ENCODE data around the gene CYS1.
"Not testable (repeated sequence)": the region's sequence is repeated elsewhere in the genome, so short reads cannot be mapped to it uniquely, and the experiment has no call there.

The CYS1 gene

GRCh38 chr2:10119601-10120157 is 39.5 kb upstream of the CYS1 start:
- no peak overlapping the region for H3K23ac ChIP-seq (ENCODE audit: low read length)
- no peaks in the 10 kb centered on the region for H3K4me1 ChIP-seq (ENCODE audit: control insufficient read depth, low read depth, low read length)
- peaks cover 25% of the 10 kb centered on the region for H3K79me2 ChIP-seq (ENCODE audit: control insufficient read depth, insufficient read depth, low read length)
- H4K5ac ChIP-seq (ENCODE audit: low read length), result no peak overlapping the region
- H3K79me1 ChIP-seq (ENCODE audit: low read length), result peaks cover 3% of the 10 kb centered on the region
- no peak overlapping the region for H2BK15ac ChIP-seq (replicated peaks; ENCODE audit: low read depth)
- peak overlapping the region; percentile 72 for H3K4ac ChIP-seq (ENCODE audit: low read depth, low read length)
- H3K27me3 ChIP-seq (ENCODE audit: insufficient read depth, low read length, poor library complexity), result no peaks in the 10 kb centered on the region
- no peak overlapping the region for H3K18ac ChIP-seq (ENCODE audit: low read length)
- no CpG with 5 or more reads among the region's 14 CpGs for WGBS (ENCODE audit: extremely low coverage, insufficient coverage, low lambda C conversion rate)
- no peak overlapping the region for H2AK5ac ChIP-seq (ENCODE audit: low read length)
- H3K36me3 ChIP-seq (ENCODE audit: control insufficient read depth, insufficient read depth, low read length), result no peaks in the 10 kb centered on the region
- no peak for DNase-seq
- no peak overlapping the region for H3K27ac ChIP-seq (ENCODE audit: low read depth, low read length)
- peak overlapping the region; percentile 23 for H3K4me2 ChIP-seq (ENCODE audit: low read length)
- H3K9ac ChIP-seq (ENCODE audit: low read length), result peak overlapping the region; percentile 29
- no peak overlapping the region for H2BK120ac ChIP-seq (ENCODE audit: low read depth, low read length)
- H3K56ac ChIP-seq (ENCODE audit: low read length), result peak overlapping the region; percentile 77
- no peak overlapping the region for H4K8ac ChIP-seq (ENCODE audit: low read depth, low read length)
- no peak overlapping the region for H3K4me3 ChIP-seq (ENCODE audit: low read length)
- H2BK5ac ChIP-seq (ENCODE audit: low read length), result no peak overlapping the region

DNA sequence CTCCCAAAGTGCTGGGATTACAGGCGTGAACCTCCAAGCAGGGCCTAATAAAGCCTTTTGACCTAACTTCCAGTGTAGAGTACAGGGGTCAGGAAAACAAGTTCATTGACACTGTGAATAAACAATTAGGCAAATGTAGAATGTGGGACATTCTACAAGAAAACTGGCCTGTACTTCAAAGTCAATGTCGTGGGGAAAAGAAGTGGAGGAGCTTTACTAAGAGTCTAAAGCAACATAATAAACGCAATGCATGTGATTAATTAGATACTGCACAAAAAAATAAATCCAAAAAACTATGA is 38.8 kb upstream of the CYS1 start:
- Histone ChIP-seq H3K79me2 (ENCODE audit: control insufficient read depth, insufficient read depth, low read length) (peaks cover 22% of the 10 kb centered on the region), H3K23ac (ENCODE audit: low read length) (no peak overlapping the region), H2BK120ac (ENCODE audit: low read depth, low read length) (no peak overlapping the region), H4K5ac (ENCODE audit: low read length) (no peak overlapping the region), H3K79me1 (ENCODE audit: low read length) (peaks cover 3% of the 10 kb centered on the region), H3K4me1 (ENCODE audit: control insufficient read depth, low read depth, low read length) (no peaks in the 10 kb centered on the region), H2BK5ac (ENCODE audit: low read length) (no peak overlapping the region), H3K4me2 (ENCODE audit: low read length) (no peak overlapping the region), H2AK5ac (ENCODE audit: low read length) (no peak overlapping the region), H3K36me3 (ENCODE audit: control insufficient read depth, insufficient read depth, low read length) (no peaks in the 10 kb centered on the region), H3K27ac (ENCODE audit: low read depth, low read length) (no peak overlapping the region), H3K27me3 (ENCODE audit: insufficient read depth, low read length, poor library complexity) (no peaks in the 10 kb centered on the region), H2BK15ac (replicated peaks; ENCODE audit: low read depth) (no peak overlapping the region), H4K8ac (ENCODE audit: low read depth, low read length) (no peak overlapping the region), H3K4ac (ENCODE audit: low read depth, low read length) (no peak overlapping the region), H3K56ac (ENCODE audit: low read length) (no peak overlapping the region), H3K4me3 (ENCODE audit: low read length) (no peak overlapping the region), H3K9ac (ENCODE audit: low read length) (no peak overlapping the region), H3K18ac (ENCODE audit: low read length) (no peak overlapping the region)
- DNase-seq, result no peak
- no CpG with 5 or more reads among the region's 3 CpGs for WGBS (ENCODE audit: extremely low coverage, insufficient coverage, low lambda C conversion rate)

GRCh38 chr2:10109311-10109710 is 29.1 kb upstream of the CYS1 start:
- no peak overlapping the region for H2AK5ac ChIP-seq (ENCODE audit: low read length)
- no peaks in the 10 kb centered on the region for H3K79me1 ChIP-seq (ENCODE audit: low read length)
- no peak overlapping the region for H3K4me2 ChIP-seq (ENCODE audit: low read length)
- H2BK120ac ChIP-seq (ENCODE audit: low read depth, low read length), result no peak overlapping the region
- H3K4ac ChIP-seq (ENCODE audit: low read depth, low read length), result no peak overlapping the region
- no peaks in the 10 kb centered on the region for H3K27me3 ChIP-seq (ENCODE audit: insufficient read depth, low read length, poor library complexity)
- no peaks in the 10 kb centered on the region for H3K36me3 ChIP-seq (ENCODE audit: control insufficient read depth, insufficient read depth, low read length)
- H3K79me2 ChIP-seq (ENCODE audit: control insufficient read depth, insufficient read depth, low read length), result no peaks in the 10 kb centered on the region
- H3K56ac ChIP-seq (ENCODE audit: low read length), result no peak overlapping the region
- H3K18ac ChIP-seq (ENCODE audit: low read length), result no peak overlapping the region
- H2BK15ac ChIP-seq (replicated peaks; ENCODE audit: low read depth), result no peak overlapping the region
- H3K23ac ChIP-seq (ENCODE audit: low read length), result no peak overlapping the region
- no peak overlapping the region for H4K8ac ChIP-seq (ENCODE audit: low read depth, low read length)
- H3K9ac ChIP-seq (ENCODE audit: low read length), result no peak overlapping the region
- no peak overlapping the region for H2BK5ac ChIP-seq (ENCODE audit: low read length)
- H3K27ac ChIP-seq (ENCODE audit: low read depth, low read length), result no peak overlapping the region
- DNase-seq, result no peak
- no peak overlapping the region for H4K5ac ChIP-seq (ENCODE audit: low read length)
- no peaks in the 10 kb centered on the region for H3K4me1 ChIP-seq (ENCODE audit: control insufficient read depth, low read depth, low read length)
- no peak overlapping the region for H3K4me3 ChIP-seq (ENCODE audit: low read length)

- not testable (repeated sequence) for H3K4me2 ChIP-seq (ENCODE audit: low read length)
Measured at GRCh38 chr2:10104906-10105305, 24.7 kb upstream of the CYS1 start.

GRCh38 chr2:10103179-10103578 is 23.0 kb upstream of the CYS1 start:
- H3K4me1 ChIP-seq (ENCODE audit: control insufficient read depth, low read depth, low read length), result no peaks in the 10 kb centered on the region
- H2AK5ac ChIP-seq (ENCODE audit: low read length), result no peak overlapping the region
- H4K8ac ChIP-seq (ENCODE audit: low read depth, low read length), result no peak overlapping the region
- no peak overlapping the region for H4K5ac ChIP-seq (ENCODE audit: low read length)
- H3K27me3 ChIP-seq (ENCODE audit: insufficient read depth, low read length, poor library complexity), result no peaks in the 10 kb centered on the region
- H2BK15ac ChIP-seq (replicated peaks; ENCODE audit: low read depth), result no peak overlapping the region
- H3K4me2 ChIP-seq (ENCODE audit: low read length), result no peak overlapping the region
- H3K23ac ChIP-seq (ENCODE audit: low read length), result no peak overlapping the region
- no peak overlapping the region for H3K4ac ChIP-seq (ENCODE audit: low read depth, low read length)
- no peaks in the 10 kb centered on the region for H3K79me1 ChIP-seq (ENCODE audit: low read length)
- no peak for DNase-seq
- no peak overlapping the region for H2BK5ac ChIP-seq (ENCODE audit: low read length)
- no peak overlapping the region for H2BK120ac ChIP-seq (ENCODE audit: low read depth, low read length)
- no peak overlapping the region for H3K18ac ChIP-seq (ENCODE audit: low read length)
- no peaks in the 10 kb centered on the region for H3K36me3 ChIP-seq (ENCODE audit: control insufficient read depth, insufficient read depth, low read length)
- no CpG with 5 or more reads among the region's 6 CpGs for WGBS (ENCODE audit: extremely low coverage, insufficient coverage, low lambda C conversion rate)
- H3K27ac ChIP-seq (ENCODE audit: low read depth, low read length), result no peak overlapping the region
- no peak overlapping the region for H3K9ac ChIP-seq (ENCODE audit: low read length)
- H3K79me2 ChIP-seq (ENCODE audit: control insufficient read depth, insufficient read depth, low read length), result no peaks in the 10 kb centered on the region
- no peak overlapping the region for H3K4me3 ChIP-seq (ENCODE audit: low read length)
- no peak overlapping the region for H3K56ac ChIP-seq (ENCODE audit: low read length)

More at GRCh38 chr2:10104906-10105305, 24.7 kb upstream of the CYS1 start:
- not testable (repeated sequence) for H3K4ac ChIP-seq (ENCODE audit: low read depth, low read length); H3K18ac ChIP-seq (ENCODE audit: low read length); H2BK5ac ChIP-seq (ENCODE audit: low read length); H2AK5ac ChIP-seq (ENCODE audit: low read length); H2BK120ac ChIP-seq (ENCODE audit: low read depth, low read length); H3K9ac ChIP-seq (ENCODE audit: low read length); H3K4me3 ChIP-seq (ENCODE audit: low read length); H3K23ac ChIP-seq (ENCODE audit: low read length); H3K27me3 ChIP-seq (ENCODE audit: insufficient read depth, low read length, poor library complexity); H3K79me2 ChIP-seq (ENCODE audit: control insufficient read depth, insufficient read depth, low read length); H3K27ac ChIP-seq (ENCODE audit: low read depth, low read length); H3K56ac ChIP-seq (ENCODE audit: low read length); H4K5ac ChIP-seq (ENCODE audit: low read length); H4K8ac ChIP-seq (ENCODE audit: low read depth, low read length); DNase-seq; H3K79me1 ChIP-seq (ENCODE audit: low read length); H3K36me3 ChIP-seq (ENCODE audit: control insufficient read depth, insufficient read depth, low read length); H3K4me1 ChIP-seq (ENCODE audit: control insufficient read depth, low read depth, low read length); H2BK15ac ChIP-seq (replicated peaks; ENCODE audit: low read depth)

DNA sequence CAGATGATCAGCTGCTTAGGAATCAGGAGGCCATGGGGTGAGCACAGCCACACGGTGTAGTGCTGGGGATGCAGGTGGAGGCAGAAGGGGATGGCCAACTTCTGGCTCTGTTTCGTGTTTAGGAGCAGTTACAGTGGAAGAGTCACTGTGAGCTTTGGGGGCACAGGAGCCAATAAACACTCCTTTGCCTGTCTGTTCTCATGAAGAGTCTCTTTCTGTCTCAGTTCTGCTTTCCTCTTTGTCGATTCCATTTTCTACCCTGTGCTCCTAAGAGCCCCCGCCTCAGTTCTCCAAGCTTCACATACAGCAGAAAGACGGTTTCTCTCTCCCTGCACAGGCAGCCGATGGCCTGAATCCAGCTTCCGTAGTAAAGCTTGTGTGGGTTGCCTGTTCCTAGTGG is 21.3 kb upstream of the CYS1 start:
- Histone ChIP-seq H3K27me3 (ENCODE audit: insufficient read depth, low read length, poor library complexity) (no peaks in the 10 kb centered on the region), H3K27ac (ENCODE audit: low read depth, low read length) (no peak overlapping the region), H3K4me1 (ENCODE audit: control insufficient read depth, low read depth, low read length) (no peaks in the 10 kb centered on the region), H3K79me1 (ENCODE audit: low read length) (no peaks in the 10 kb centered on the region), H3K36me3 (ENCODE audit: control insufficient read depth, insufficient read depth, low read length) (no peaks in the 10 kb centered on the region), H3K18ac (ENCODE audit: low read length) (no peak overlapping the region), H3K4ac (ENCODE audit: low read depth, low read length) (no peak overlapping the region), H4K8ac (ENCODE audit: low read depth, low read length) (no peak overlapping the region), H3K23ac (ENCODE audit: low read length) (no peak overlapping the region), H3K4me2 (ENCODE audit: low read length) (no peak overlapping the region), H3K4me3 (ENCODE audit: low read length) (no peak overlapping the region), H2BK5ac (ENCODE audit: low read length) (no peak overlapping the region), H2AK5ac (ENCODE audit: low read length) (no peak overlapping the region), H2BK120ac (ENCODE audit: low read depth, low read length) (no peak overlapping the region), H4K5ac (ENCODE audit: low read length) (no peak overlapping the region), H3K79me2 (ENCODE audit: control insufficient read depth, insufficient read depth, low read length) (no peaks in the 10 kb centered on the region), H2BK15ac (replicated peaks; ENCODE audit: low read depth) (no peak overlapping the region), H3K9ac (ENCODE audit: low read length) (no peak overlapping the region), H3K56ac (ENCODE audit: low read length) (no peak overlapping the region)
- WGBS (ENCODE audit: extremely low coverage, insufficient coverage, low lambda C conversion rate), result no CpG with 5 or more reads among the region's 7 CpGs
- DNase-seq, result no peak

Measured in mesendoderm (in vitro differentiated cells).